HG02840 (cell line): ENCODE data around the gene ISM2.
"Not testable (repeated sequence)": the region's sequence is repeated elsewhere in the genome, so short reads cannot be mapped to it uniquely, and the experiment has no call there.

Experiments
- ATAC-seq: cut with Tn5 transposase; IDR thresholded peaks from one replicate; pipeline ENCODE4 v1.9.1; 2021; ENCODE audit warnings: mild to moderate bottlenecking, moderate library complexity, moderate number of reproducible peaks; ENCODE audit not compliant: unreplicated experiment, low FRiP score

ISM2 gene

DNA sequence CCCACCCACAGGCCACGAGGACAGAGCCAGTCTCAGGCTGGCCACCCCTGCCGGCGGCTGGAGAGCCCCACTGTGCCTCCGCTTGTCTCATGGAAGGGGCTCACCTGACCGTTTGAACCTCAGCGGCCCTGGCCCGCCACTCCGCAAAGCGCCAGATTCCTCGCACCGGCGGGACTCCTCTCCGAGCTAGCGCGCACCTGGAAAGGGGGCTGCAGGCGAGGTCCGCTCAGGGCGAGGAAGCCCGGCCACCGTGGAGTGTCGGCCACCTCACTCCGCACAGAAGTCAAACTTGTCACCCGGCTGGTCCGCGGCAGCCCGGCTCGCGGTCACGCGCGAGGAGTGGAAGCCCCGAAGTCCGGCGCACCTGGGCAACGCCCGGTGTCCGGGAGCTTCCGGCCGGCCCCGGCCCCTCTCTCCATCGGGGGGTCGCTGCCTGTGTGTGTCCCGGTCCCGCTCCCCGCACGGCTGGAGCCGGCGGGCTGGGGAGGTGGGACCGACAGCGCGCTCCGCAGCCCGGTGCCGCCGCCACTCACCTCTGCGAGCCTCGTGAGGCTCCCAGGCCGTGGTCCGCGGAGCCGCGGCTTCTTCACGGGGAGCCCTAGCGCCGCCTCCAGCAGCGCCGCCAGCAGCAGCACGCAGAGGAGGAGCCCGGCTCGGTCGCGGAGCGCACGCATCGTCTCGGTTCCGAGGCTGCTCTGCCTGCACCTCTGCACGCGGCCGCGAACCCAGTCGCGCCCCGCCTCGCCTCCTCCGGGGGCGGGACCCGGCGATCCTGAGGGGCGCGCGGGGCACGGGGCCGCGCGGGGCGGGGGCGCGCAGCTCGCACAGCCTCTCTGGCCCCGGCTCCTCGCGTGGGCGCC is at the start of gene ISM2:
Gene ISM2 (minus strand): TSS at position 697 of the 860 bp plus-strand sequence. CDS start 23 bp downstream, at position 674.
- ATAC-seq: peak; percentile 51

- no peak for ATAC-seq
Observed at GRCh38 chr14:77547512-77548180, 49.0 kb upstream of the ISM2 start.

DNA sequence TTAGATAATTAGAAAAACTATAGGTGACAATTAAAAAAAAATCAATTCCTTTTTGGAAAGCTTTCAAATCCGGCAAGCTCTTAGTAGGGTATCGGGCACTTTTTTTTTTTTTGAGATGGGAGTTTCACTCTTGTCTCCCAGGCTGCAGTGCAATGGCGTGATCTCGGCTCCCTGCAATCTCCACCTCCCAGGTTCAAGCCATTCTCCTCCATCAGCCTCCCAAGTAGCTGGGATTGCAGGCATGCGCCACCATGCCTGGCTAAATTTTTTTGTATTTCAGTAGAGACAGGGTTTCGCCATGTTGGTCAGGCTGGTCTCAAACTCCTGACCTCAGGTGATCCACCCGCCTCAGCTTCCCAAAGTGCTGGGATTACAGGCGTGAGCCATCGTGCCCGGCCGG is 46.6 kb upstream of the ISM2 start:
- ATAC-seq: not testable (repeated sequence)

GRCh38 chr14:77544571-77544970 is 46.0 kb upstream of the ISM2 start:
- ATAC-seq: no peak

DNA sequence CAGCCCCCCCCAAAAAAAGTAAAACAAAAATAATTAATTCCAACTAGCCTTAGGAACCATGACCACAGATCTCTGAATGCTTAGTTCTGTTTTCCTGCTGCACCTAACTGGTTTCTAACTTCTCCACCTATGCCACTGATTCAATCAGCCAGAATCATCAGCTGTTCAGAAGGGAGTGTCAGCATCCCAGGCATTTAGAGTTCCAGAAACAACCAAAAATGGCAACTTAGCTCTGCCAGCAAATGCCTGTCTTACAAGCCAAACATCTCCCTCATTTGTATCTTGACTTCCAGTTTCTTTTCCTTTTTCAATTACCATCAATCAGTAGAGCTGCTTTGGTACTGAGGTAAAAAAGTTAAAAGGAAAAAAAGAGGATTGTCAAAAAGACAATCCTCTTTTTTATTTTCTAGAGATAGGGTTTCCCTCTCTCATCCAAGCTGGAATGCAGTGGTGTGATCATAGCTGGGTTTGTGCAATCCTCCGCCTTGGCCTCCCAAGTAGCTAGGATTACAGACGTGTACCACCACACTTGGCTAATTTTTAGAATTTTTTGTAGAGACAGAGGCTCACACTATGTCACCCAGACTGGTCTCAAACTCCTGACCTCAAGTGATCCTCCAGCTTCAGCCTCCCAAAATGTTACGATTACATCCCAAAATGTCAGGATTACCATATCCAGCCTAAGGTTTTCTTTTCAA is 45.2 kb upstream of the ISM2 start:
- no peak for ATAC-seq

GRCh38 chr14:77543240-77543551 is 44.6 kb upstream of the ISM2 start:
- ATAC-seq: no peak

GRCh38 chr14:77542421-77543239 is 44.0 kb upstream of the ISM2 start:
- no peak for ATAC-seq

GRCh38 chr14:77541905-77542304 is 43.3 kb upstream of the ISM2 start:
- ATAC-seq: no peak

- ATAC-seq: not testable (repeated sequence)
Observed at GRCh38 chr14:77536951-77537350, 38.3 kb upstream of the ISM2 start.

DNA sequence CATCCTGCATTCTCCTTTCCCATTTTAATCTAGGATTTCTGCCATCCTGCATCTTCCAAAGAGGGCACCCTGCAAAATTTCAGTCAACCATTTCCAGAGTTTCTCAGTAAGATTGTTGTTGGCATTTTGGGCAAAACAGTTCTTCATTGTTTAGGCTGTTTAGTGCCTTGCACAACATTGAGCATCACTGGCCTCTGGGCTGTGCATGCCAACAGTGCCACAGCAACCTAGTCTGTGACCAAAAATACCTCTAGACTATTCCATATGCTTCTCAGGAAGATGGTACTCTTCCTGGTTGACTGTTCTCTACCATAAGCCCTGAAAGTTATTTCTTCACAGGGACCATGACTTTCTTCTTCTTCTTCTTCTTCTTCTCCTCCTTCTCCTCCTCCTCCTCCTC is 32.5 kb upstream of the ISM2 start:
- ATAC-seq: no peak

GRCh38 chr14:77529963-77530362 is 31.3 kb upstream of the ISM2 start:
- ATAC-seq: no peak

DNA sequence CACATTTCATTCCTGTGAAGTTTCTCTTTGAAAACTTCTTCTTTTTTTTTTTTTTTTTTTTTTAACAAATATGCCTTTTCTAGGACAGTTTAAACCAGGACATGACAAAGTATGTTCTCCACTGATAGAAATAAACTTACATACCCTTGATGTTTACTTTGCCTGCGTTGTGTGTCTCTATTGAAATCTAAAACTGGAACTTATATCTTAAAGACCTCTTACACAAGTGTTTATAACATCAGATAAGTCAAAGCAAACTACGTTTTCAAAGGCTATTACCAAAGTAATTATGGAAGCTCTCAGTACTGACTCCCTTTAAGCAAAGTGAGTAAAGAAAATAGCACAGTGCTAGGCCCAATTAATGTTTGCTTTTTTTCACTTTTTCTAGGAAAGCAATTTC is 30.6 kb upstream of the ISM2 start:
- ATAC-seq: no peak

- ATAC-seq: not testable (repeated sequence)
Observed at GRCh38 chr14:77528701-77529100, 30.1 kb upstream of the ISM2 start.

- ATAC-seq: no peak
Observed at GRCh38 chr14:77526266-77526665, 27.6 kb upstream of the ISM2 start.

DNA sequence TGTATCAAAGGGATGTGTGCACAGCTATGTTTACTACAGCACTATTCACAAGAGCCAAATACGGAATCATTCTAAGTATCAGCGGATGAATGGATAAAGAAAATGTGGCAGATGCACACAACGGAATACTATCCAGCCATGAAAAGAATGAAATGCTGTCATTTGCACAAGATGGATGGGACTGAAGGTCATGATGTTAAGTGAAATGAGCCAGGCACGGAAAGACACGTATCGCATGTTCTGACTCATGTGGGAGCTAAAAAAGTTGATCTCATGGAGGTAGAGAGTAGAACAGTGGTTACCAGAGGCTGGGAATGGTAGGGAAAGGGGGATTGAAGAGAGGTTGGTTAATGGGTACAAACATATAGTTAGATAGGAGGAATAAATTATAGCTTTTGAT is 25.9 kb upstream of the ISM2 start:
- ATAC-seq: no peak

DNA sequence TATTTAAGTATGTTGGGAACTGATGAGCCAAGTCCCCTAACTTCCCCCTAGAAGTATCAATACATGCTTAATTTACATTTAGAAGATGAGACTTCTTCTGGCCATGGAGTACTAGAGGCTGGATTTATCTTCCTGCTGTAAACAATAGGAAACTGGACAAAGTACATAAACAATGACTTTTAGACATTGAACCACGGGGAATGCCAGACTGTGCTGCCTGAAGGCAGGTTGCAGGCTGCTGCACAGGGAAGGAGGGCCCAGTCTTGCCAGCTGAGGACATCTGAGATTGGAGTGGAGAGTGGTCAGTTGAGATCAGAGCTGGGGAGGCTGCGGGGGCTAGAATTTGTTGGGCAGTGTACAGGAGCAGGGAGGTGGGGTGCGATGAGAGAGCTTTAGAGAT is 24.5 kb upstream of the ISM2 start:
- no peak for ATAC-seq

- no peak for ATAC-seq
Observed at GRCh38 chr14:77520555-77520954, 21.9 kb upstream of the ISM2 start.

DNA sequence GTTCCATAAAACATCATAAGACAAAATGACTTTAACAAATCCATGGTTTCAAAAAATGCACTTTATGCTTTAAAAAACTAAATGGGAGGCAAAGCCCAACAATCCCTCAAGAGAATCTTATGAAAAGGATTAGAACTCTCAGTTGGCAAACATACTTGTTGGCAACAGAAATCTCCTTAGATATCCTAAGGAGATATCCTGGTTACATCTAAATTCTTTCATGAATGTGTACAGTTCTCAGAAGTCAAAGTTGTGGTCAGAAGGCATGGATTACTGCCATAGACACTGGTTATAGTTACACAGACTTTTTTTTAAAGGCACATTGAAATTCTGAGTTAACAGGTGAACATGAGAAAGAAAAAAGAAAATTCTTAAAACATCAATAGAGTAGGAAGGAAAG is 17.5 kb upstream of the ISM2 start:
- no peak for ATAC-seq

DNA sequence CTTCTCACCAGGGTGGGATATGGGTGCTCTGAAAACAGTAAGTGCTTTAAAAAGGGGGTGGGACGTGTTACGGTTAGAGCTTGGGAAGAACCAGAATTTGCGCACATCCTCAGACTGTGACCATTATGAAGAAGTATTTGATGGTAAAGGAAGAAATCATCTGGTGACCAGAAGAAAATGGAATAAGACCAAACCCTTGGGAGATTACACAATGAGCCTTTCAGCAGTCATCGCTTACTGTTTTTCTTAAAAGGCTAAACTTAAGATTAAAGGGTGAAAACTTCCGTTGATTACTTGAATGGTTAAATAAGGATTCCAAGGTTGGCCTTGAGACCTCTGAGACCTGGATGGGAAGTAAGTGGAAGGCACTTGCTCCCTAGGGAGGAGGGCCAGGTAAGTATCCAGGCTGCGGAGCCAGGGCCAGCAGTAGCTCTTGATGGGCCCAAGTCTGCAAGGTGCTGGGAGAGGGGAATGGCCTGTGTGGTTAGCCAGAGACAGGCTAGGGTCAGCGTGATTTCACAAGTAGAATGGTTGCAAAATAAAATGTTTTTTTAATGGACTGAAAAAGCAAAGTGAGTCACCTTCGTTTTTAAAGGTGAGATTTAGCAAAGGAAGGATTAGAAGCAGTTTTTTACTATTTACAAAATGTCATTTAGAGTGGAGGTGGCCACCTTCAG is 13.0 kb upstream of the ISM2 start:
- no peak for ATAC-seq

- ATAC-seq: no peak
Observed at GRCh38 chr14:77509366-77509765, 10.8 kb upstream of the ISM2 start.
